GM19351 (cell line): ENCODE results near the gene SPATA22.
"Not testable (repeated sequence)": the region's sequence is repeated elsewhere in the genome, so short reads cannot be mapped to it uniquely, and the experiment has no call there.

Source experiments
- ATAC-seq: cut with Tn5 transposase; IDR thresholded peaks from one replicate; pipeline ENCODE4 v1.9.1; 2021; ENCODE audit warnings: mild to moderate bottlenecking, moderate library complexity; ENCODE audit not compliant: unreplicated experiment

SPATA22 gene, protein sequence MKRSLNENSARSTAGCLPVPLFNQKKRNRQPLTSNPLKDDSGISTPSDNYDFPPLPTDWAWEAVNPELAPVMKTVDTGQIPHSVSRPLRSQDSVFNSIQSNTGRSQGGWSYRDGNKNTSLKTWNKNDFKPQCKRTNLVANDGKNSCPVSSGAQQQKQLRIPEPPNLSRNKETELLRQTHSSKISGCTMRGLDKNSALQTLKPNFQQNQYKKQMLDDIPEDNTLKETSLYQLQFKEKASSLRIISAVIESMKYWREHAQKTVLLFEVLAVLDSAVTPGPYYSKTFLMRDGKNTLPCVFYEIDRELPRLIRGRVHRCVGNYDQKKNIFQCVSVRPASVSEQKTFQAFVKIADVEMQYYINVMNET

DNA sequence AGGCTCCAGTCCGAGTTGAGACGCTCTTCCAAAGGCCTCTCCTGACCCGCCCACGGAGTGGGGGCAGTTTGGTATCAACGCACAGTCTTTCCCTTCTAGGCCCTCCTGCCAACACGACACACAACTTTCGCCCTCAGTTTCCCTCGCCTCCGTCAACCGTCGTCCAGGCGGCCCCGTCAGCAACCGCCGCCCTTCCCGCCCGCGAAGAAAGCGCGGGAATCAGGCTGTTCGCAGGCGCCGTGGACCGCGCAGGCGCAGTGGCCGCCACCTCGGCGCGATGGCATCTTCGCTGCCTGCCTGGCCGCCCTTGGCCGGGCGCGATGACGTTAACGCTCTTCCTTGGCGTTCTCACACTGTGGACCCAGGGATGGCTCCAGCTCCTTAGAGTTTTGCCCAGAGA, at the start of gene SPATA22:
Gene SPATA22 (minus strand): TSS at position 221 of the 400 bp plus-strand sequence. CDS start 2,494 bp downstream, outside the sequence.
- no peak for ATAC-seq

DNA sequence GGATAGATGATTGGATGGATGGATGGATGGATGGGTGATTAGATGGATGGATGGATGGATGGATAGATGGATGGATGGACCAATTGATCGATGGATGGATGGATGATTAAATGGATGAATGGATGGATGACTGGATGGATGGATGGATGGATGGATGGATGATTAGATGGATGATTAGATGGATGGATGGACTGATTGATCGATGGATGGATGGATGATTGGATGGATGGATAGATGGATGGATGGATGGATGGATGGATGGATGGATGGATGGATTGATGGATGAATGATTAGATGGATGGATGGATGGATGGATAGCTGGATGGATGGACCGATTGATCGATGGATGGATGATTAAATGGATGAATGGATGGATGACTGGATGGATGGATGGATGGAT, 47.9 kb upstream of the SPATA22 start:
- ATAC-seq = not testable (repeated sequence)

DNA sequence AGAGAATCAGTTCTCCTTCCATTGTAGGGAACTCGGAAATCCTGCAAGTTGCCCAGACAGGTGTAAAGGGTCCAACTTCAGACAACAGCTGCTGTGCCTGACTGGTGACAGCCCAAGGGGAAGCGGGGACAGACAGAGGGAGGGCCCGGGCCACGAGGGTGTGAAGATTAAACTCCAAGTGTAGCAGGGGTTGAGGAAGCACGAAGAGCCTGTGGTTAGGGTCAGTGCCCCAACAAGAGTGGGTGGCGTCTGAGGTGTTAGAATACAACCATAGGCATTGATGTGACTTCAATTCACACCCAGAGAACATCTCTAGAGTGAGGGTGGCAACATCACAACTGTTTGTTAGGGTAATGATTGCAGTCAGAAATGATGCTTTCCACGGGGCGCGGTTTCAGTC, 43.3 kb upstream of the SPATA22 start:
- no peak for ATAC-seq

DNA sequence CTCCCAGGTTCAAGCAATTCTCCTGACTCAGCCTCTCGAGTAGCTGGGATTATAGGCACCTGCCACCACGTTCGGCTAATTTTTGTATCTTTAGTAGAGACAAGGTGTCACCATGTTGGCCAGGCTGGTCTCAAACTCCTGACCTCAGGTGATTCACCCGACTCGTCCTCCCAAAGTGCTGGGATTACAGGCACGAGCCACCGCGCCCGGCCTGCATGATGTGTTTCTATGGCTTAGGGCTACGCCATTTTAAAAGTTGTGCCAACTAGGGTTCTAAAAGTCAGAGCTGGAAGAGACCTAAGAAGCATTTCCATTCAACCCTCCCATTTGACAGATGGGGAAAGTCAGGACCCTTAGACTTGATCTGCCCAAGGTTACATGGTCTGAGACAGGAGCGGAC, 42.5 kb upstream of the SPATA22 start:
- not testable (repeated sequence) for ATAC-seq

DNA sequence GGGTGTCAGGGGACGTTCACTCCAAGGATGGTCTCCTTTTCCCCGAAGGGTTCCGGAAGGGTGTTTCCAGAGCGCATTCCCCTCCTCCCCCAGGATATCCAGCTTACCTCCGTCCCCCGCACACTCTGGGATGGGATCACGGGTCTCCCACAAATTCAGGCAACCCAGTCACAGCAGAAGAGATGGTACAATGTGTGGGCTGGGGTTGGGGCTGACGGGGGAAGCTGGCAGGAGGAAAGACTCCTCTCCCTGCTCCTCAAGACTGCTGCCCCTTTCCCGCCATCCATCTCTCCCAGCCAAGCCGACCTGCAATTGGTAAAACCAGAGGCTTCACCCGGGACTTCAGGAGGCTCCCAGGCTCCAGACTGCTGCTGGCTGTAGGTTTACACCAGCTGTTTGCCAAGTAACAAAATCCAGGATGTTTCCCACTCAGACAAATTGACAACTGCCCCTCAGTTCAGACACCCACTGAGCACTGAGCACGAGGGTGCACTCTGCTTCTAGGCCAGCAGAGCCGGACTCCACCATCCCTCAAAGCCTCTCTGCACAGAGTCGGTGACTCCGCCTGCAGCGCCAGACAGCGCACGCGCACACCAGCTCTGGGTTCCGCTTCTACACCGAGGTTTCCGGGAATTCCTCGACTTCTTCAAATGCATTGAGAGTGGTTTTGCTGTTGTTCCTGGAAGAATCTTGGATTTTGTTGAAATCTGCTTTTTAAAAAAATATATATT, 41.9 kb upstream of the SPATA22 start:
- no peak for ATAC-seq

DNA sequence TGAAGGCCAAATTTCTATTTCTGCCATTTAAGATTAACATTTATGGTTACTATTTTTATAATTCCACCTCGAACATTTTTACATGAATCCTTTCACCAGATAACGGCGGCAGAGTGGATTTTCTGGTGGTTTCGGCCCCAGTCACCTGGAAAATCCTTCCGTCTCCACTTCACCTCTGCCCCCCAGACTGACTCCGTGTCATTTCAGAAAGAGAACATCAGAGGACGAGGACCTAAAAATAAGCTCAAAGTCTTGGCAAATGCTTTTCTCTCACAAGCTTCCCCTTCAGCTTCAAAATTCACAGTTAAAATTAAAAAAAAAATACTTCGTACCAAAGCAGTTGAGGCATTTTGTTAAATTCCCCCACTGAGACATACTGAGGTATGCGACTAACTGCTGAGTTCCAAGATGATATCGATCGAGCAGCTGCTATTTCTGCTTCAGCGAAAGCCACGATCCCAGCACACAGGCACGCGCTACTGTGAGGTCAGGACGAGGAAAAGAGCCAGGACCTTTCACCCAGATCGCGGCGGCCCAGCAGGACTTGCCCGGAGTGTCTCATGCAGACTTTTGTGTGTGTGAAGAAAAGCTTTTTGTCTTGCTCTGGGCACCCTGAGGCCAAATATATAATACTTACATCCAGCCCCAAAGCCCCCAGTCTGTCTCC, 41.0 kb upstream of the SPATA22 start:
- ATAC-seq = no peak

DNA sequence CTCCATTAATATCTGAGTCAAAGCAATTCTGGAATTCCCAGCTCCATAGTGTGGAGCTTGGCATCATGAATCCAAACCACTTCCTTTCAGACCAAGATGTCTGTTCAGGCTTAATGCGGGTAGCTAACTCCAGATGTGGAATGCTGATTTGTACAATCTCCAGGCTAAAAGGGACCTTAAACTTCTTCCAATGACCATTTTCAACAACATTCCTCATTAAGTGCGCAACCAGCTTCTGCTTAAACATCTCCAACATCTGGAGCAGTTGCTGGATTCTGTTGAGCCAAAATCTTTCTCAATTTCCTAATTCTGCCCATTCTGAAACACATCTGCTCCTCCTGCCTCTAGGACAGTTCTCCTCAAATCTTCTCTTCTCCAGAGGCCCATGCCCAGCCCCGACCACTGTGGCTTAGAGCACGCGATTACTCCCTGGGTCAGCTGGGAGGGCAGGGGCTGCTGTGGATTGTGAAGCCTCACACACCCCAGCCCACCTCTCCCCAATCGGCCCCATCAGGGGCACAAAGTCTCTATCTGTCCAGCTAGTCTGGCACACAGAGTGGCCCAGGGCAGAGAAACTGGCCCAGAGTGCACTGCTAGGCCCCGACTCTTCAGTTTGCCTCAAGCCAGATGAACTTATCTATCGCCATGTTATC, 40.4 kb upstream of the SPATA22 start:
- no peak for ATAC-seq

DNA sequence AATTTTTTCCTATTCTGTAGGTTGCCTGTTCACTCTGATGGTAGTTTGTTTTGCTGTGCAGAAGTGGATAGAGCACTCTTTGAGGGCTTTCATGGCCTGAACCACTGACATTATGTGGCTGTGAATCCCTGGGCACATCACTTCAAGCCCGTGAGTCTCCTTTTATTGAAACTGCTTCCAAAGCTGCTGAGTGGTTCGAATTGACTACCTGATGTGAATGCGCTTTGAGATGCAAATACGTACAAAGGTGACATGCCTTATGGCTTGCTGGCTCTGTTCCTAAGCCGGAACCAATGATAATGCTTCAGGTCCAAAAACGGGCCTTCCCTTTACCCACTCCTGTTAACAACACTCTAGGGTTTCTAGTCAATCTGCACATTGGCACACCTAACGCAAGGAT, 38.5 kb upstream of the SPATA22 start:
- ATAC-seq = no peak

DNA sequence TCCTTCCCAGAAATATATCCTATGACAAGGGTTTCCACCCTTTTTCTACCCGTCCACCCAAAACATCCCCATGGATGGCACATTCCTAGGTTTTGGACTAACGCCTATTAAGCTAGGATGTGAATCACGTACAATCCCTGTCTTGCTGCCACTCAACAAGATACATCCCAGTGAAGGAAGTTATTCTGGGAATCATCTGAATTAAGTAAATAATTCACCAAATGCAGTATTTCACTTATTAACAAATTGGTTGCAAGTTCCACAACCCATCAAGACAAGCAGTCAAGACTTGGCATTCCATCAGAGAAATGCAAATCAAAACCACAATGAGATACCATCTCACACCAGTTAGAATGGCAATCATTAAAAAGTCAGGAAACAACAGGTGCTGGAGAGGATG, 36.2 kb upstream of the SPATA22 start:
- ATAC-seq = no peak

DNA sequence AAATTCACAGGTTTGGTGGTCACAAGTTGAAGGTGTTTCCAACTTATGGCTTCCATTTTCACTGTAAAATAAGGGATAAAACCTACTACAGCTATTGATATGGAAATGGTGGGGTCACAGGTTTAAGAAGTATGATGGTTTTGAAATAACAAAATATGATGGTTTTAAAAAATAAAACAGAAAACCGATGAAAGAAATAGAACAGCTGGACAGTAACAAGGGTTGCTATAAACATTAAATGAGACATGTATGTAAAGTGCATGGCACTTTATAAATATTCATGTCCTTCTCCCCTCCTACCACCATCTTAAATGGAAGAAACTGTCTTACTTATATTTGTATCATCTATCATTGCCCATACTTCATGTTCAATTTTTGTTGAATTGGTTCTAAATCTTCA, 35.5 kb upstream of the SPATA22 start:
- no peak for ATAC-seq

DNA sequence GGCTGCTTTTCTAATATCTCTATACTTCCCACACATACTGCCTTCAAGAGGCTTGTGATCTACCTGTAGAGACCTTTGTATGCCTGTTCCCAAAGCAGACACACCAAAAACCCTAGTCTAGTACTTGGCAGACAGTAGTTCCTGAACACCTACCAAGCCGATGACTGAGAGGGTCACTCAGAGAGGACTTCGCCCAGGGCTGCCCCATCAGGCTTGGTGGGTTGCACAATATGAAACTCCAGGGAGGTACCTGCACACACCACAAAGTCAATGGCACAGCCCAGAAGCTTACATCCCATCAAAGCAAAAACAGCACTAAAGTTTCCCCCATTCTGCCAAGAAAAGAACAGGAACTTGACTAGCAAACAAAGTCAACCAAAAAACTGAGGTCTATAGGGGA, 34.4 kb upstream of the SPATA22 start:
- ATAC-seq = no peak

DNA sequence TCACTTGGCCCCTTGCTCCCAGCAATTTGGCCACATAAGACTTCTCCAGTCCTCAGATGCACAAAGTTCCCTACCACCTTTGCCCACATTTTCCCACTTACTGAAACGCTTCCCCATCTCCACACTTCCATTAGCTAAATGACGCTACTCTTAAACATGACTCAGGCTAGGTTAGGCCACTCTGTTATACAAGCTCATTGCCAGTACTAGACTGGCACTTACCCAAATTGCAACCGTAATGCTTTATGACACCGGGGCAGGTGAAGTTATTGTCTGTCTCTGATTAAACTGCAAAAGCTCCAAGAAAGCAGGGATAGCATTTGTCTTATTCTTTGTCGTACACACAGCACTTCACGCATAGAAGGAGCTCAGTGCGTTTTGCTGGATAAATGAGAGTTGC, 33.4 kb upstream of the SPATA22 start:
- no peak for ATAC-seq

DNA sequence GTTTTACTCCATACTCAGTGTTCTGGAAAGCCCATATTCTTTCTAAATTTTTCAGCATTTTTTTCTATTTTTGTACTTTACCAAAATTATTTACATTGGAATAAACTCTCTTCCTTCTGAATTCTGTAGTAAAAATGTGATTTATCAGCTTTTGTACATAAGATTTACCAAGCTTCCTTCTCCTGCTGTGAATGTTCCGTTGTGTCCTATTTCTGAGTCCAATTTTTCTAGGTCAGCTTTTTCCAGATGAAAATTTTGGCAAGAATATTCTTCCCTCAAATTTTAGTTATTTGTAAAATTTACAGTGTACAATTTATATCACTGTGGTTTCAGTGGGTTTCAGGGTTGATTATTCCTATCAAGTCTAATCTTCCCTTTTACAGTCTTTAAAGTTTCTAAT, 31.7 kb upstream of the SPATA22 start:
- ATAC-seq = no peak

DNA sequence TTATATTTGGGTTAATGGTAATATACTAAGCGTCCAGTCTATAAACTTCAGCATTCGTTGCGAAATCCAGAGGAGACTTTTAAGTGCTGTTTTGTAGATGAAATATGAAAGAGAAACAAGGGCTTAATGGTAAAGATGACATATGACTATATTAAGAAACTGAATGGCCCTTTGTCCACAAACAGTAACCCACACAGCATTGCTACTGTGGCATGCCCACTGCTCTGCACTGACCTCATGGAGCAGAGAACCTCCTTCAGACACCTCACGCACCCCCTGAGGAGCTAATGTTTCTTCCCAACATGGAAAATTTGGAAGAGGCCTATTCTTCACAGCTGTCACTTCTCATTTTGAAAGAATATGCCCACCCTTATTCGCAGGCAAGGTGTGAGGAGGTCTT, 30.8 kb upstream of the SPATA22 start:
- no peak for ATAC-seq

DNA sequence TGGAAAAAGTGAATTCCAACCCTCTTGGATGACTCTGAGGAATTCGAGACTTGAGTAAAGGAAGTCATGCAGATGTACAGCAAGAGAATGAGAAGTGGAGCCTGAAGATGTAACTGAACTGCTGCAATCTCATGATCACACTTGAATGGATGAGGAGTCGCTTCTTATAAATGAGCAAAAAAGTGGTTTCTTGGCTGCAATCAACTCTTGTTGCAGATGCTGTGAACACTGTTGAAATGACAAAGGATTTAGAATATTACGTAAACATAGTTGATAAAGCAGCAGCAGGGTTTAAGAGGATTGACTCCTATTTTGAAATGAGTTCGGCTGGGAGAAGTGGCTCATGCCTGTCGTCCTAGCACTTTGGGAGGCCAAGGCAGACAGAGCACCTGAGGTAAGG, 29.7 kb upstream of the SPATA22 start:
- ATAC-seq = no peak

DNA sequence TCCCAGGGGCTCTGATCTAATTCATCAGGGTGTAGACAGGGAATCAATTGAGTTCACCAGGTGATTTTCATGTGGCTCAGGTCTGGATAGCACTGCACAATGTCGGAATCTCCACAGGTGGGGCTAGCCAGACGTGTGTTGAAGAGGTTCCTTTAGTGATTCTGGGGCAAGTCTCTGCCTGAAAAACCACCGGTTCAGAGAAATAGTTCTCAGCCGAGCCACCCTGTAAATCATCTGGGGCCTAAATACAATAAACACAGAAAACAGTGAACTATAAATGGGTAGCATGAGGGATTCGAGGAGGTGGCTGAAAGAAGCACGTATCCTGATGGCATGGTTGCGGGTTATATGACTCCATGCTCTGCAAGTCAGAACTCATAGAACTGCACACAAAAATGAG, 25.5 kb upstream of the SPATA22 start:
- ATAC-seq = no peak

DNA sequence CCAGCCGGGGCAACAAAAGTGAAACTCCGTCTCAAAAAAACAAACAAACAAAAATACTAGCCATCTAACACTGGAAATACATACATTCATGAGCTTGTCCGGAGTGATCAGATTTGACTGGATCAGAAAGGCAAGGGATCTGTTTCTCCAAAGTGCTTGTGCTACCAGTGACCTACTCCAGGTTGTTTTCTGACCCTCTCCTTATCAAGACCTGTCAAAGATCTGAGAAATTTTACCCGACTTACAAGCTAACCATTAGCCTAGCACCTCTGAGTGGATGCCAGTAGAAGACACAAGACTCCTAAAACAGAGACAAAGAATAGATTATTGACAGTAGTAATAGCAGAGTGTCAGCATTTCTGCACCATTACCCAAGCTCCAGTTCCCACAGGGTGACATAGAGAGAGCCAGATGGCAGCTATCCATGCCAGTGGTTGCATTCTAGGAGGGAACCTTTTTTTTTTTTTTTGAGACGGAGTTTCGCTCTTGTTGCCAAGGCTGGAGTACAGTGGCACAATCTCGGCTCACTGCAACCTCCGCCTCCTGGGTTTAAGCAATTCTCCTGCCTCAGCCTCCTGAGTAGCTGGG, 14.0 kb upstream of the SPATA22 start:
- no peak for ATAC-seq

DNA sequence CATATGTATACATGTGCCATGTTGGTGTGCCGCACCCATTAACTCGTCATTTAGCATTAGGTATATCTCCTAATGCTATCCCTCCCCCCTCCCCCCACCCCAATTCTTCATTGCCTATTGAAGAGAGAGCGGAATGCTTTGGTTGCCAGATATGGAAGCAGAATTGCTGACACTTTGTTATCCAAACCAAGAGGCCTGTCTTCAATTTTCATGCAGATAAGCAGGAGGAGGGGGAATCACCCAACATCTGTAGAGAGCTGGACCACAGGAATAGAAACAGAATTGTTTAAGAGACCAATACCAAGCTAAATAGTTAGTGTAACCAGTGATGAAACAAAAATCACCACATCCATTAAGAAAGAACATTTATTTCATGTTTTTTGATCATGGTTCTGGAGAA, 11.2 kb upstream of the SPATA22 start:
- no peak for ATAC-seq

DNA sequence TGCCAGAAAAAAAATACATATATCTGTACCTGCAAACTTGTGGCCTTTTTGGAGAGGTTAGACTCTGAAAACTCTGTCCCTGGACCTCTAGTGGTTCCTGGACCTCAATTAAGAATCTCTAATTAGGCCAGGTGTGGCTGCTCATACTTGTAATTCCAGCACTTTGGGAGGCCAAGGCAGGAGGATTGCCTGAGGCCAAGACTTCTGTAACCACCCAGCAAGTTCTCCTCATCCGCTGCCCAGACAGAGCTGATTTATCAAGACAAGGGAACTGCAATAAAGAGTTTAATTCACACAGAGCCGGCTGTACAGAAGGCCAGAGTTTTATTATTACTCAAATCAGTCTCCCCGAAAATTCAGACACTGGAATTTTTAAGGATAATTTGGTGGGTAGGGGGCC, 8.4 kb upstream of the SPATA22 start:
- no peak for ATAC-seq

DNA sequence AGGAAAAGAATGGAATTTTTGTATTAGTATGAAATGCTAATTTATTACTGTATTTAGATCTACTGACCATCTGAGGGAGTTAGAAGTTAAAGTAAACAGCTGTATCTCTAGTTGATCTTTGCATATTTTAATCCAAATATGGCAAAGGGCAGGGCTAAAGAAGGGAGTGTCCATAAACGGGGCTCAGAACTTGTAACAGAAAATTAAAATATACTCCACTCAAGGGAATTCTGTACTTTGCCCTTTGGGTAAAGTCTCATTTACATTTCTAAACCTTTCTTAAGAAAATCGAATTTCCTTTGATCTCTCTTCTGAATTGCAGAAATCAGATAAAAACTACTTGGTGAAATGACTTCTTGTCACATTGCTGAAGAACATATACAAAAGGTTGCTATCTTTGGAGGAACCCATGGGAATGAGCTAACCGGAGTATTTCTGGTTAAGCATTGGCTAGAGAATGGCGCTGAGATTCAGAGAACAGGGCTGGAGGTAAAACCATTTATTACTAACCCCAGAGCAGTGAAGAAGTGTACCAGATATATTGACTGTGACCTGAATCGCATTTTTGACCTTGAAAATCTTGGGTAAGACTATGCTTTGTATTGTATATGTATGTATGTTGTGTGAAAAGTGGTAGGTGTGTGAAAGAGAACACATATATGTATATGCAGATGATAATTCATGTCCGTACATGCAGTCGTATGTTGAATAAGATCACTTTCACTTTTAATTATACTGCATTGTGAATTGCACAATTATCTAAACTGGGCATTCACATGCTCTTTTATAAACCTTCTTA, 4.4 kb upstream of the SPATA22 start, which contains the start of gene ASPA:
Gene ASPA (plus strand): TSS at position 186 of the 799 bp plus-strand sequence. CDS start 163 bp downstream, at position 349.
- no peak for ATAC-seq
